GM18517 (cell line): Measurements from ENCODE around the gene TOM1.

Source experiments
- ATAC-seq: cut with Tn5 transposase; IDR thresholded peaks from one replicate; pipeline ENCODE4 v1.9.1; 2021; ENCODE audit warnings: mild to moderate bottlenecking, moderate library complexity; ENCODE audit not compliant: unreplicated experiment

The TOM1 gene

DNA sequence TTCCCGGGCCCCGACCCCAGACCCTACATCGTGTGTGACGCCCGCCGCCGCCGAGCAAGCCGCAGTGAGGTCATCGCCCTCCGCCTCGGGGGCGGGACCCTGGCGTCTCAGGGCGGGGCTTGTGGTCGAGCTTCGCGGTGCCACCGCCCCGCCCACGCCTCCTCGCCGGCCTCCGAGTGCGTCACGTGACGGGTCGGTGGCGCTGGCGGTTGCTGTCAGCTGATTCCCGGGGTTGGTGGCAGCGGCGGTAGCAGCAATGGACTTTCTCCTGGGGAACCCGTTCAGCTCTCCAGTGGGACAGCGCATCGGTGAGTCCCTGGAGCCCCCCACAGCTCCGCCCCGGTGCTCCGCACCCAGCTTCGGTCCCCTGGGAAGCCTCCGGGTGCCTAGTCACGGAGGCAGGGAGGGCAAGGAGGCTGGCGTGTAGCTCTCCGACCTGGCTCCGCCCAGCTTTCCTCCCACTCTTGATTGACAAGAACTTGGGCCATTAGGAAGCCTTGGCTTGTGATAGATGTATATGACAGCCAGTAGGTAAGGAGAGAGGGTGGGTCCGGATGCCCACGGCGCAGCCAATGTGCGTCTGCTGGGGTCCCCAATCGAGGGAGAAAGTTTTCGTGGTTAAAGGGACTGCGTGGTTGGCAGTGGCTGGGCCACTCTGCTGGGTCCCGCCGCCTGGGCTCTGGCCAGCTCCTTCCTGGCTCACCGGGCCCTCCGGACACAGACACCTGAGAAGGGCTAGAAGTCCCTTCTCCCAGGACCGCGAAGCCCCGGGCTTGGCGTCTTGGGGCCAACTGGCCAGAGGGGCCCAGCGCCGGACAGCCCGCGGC, at the start of gene TOM1:
TSS of gene TOM1 (plus strand) at position 222 of the 827 bp plus-strand sequence. CDS start at position 257, 35 bp downstream.
- peak; percentile 97 for ATAC-seq

GRCh38 chr22:35250156-35250555, 49.5 kb upstream of the TOM1 start:
- no peak for ATAC-seq

- no peak for ATAC-seq
These were observed 45.7 kb upstream of the TOM1 start for GRCh38 chr22:35253946-35254345.

DNA sequence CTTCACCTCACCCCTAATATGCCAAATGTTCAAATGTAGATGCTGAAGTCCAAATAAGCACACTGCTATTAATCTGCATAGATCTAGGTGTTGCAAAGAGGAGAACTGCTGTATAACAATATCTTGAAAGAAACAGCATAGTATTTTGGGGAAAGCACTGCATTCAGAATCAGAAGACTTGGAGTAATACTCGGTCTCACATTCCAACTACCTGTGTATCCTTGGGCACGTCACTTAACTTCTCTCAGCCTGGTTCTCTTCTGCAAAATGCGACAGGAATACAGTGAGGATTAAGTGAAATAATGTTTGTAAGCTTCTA, 42.7 kb upstream of the TOM1 start:
- ATAC-seq, result peak; percentile 39

GRCh38 chr22:35257321-35258190, 42.1 kb upstream of the TOM1 start, which contains the start of gene HMGXB4:
TSS of gene HMGXB4 (plus strand) at chr22:35257493. CDS start at chr22:35262391, 4,898 bp downstream.
- peak; percentile 87 for ATAC-seq

DNA sequence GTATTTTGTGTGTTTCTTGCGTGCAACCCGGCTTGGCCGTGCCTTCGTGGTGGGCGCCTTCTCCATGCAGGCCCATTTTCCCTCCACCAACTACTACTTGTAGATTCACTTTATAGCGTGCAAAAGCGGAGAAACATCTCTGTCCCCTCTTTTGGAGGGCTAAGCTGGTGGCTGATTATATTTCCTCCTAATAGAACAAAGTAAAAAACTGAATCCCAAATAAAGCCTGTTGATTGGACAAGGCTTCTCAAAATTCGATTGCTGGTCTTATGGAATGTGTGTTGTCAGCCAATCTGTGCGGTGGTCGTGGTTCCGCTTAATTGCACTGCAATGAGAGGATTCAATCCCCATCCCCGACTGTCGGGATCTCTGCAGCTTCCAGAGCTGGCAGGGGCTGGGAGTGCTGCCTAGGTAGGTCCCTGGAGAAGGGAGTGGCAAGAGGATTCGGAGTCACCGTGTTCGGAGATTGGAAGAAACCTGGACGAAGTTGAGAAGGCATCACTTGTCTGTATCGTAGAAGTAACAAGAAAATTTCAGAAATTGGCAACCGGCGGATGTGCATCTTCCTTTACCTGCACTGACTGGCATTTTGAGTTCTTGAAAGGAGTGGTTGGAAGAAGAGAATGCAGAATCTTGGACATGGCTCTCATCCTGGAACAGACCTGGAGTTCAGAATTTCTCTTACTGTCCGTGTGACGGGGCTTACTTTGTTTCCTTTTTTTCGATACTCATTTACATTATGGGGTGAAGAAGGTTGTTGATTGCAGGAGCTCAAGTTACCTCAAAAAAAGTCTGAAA, 41.3 kb upstream of the TOM1 start:
- ATAC-seq, result no peak

DNA sequence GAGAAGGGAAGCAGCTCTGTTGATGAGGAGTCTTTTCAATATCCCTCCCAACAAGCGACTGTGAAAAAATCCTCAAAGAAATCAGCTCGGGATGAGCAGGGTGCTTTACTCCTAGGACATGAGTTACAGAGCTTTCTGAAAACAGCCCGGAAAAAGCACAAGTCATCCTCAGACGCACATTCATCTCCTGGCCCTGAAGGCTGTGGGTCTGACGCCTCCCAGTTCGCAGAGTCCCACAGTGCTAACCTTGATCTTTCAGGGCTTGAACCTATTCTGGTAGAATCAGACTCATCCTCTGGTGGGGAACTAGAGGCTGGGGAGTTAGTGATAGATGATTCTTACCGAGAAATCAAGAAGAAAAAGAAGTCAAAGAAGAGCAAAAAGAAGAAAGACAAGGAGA, 34.7 kb upstream of the TOM1 start:
- no peak for ATAC-seq

DNA sequence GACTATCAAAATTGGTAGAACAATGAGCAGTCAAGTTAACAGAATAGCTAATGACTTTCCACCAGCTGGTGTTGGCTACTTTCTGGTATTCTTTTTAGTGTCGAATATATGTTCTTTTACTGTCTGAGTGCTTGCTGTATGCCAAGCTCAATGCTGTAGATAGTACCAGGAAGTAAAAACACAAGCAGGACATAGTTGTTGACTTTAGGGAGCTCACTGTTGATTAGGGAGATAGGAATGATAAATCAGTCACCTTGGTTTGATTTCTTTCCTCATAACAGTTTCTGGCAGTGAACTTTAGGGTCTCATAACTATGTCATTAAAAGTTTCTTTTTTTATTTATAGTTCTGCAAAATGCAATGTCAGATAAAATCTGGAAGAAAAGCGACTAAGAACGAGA, 33.4 kb upstream of the TOM1 start:
- ATAC-seq, result no peak

- no peak for ATAC-seq
These were observed 30.1 kb upstream of the TOM1 start for GRCh38 chr22:35269630-35270029.

- no peak for ATAC-seq
These were observed 25.4 kb upstream of the TOM1 start for GRCh38 chr22:35274154-35274871.

GRCh38 chr22:35275580-35275979, 24.1 kb upstream of the TOM1 start:
- ATAC-seq, result no peak

GRCh38 chr22:35276019-35276418, 23.7 kb upstream of the TOM1 start:
- no peak for ATAC-seq

GRCh38 chr22:35288116-35288515, 11.6 kb upstream of the TOM1 start:
- ATAC-seq, result no peak

DNA sequence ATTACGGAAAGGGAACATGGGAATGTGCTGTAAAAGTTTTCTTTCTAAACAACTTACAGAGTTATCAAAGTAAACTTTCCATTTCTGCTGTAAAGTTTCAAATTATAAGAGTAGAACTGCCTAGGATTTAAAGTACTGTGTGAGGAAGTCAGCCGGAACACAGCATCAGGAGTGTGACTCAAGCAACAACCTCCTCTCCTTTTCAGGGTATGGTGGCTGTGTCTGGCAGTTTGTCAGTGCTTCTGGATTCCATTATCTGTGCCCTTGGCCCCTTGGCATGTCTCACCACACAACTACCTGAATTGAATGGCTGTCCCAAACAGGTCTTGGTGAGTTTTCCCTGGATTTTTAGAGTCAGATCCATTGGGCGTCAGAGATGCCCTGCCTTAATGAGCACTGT, 6.9 kb upstream of the TOM1 start:
- no peak for ATAC-seq

DNA sequence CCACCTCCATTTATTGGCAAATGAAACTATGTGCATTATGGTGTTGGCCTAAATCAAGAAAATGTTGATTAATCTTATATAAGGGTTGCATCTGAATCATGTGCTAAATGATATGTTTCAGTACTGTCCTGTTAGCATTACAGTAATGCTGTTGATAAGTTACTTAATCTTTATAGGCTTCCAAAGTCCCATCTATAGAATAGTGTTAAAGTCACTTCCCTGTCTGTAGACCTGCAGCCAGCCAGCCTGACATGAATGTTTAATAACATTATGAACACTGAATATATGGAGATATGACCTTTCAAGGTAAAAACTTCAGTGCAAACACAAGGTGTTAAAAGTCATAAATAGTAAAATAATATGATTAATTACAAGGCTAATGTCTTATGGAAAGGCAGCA, 3.6 kb upstream of the TOM1 start:
- ATAC-seq, result no peak

DNA sequence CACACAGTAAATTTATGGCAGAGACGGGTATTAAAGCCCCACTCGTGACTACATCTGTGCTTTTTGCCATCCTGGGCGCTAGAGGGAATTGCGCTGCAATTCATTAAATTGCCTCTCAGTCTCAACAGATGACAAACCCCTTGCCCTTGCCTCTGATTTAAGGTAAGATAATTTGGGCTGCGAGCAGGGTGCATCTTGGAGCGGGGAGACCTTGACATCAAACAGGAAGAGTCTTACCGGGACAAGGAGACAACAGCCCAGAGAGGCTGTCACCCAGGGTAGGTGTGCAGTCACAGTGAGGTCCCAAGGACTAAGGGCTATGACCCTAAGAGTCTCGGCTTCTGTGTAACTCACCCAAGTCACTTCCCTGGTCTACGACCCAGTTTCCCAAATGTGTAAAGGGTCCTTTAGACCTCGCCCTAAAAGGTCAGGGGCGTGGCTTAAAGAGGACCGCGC, 449 bp upstream of the TOM1 start:
- peak; percentile 20 for ATAC-seq

DNA sequence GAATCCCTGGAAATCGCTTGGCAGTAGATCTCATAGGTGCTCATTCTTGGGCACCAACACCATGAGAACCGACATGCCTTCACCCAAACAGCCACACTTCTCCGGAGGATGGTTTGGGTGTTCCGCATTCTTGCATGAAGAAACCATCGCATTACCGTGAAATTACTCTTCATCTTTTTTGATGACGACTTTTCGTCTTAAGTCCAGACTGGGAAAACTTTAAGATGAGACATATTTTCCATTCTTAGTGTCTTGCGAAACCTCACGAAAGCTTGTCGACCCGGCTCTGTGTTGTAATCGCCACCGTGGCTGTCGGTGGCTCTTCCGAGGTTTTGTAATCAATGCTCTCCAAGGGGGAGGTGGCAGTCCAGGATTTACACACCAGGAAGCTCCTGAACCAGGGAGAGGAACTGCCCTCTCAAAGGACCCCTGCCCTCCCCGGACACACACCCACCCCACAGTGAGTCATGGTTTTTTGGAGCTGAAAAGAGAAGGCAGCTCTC, 1.7 kb downstream of the TOM1 start:
- ATAC-seq, result no peak

DNA sequence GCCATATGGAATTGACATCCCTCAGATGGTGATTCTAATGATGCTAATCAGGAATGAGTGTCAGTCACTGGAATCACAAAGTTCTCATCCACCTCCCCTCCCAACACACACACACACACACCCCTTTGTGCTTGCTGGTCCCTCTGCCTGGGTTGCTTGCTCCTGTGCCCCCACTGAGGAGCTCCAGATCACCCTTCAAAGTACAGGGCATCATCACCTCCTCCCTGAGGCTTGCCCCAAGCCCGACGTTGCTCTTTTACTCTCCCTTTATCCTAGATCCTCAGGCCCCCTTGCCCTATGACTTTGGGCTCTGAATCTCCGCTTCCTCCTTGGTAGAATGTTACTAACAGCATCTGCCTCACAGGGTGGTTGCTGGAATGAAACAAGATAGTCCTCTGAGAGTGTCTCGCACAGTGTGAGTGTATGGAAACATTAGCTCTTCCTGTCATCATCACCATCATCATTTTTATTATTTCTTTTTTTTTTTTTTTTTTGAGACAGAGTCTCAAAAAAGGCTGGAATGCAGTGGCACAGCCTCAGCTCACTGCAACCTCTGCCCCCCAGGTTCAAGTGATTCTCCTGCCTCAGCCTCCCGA, 3.4 kb downstream of the TOM1 start:
- no peak for ATAC-seq

- ATAC-seq, result no peak
These were observed 5.9 kb downstream of the TOM1 start for GRCh38 chr22:35305525-35306070.
